Measurements from ENCODE around the gene SCRN2. TPM values are rescaled to one million over a fixed set of nuclear protein-coding genes. Genes with fewer than 3 reads are reported as not detected.

The SCRN2 gene
- 27.4 and 41.5 TPM in 2 replicates for total RNA-seq

GRCh38 chr17:47840742-47841487 is at the start of gene SCRN2:
TSS of gene SCRN2 (minus strand) at chr17:47841273. CDS start at chr17:47840843, 430 bp downstream.

GRCh38 chr17:47850692-47851573 is 9.9 kb upstream of the SCRN2 start, which contains the start of gene SP6:
TSS of gene SP6 (minus strand) at chr17:47851163. CDS start at chr17:47848429, 2,734 bp downstream.

GRCh38 chr17:47831003-47831933 is 9.8 kb downstream of the SCRN2 start, which contains the start of the genes LRRC46 and MRPL10:
TSS of gene LRRC46 (plus strand) at chr17:47831670. CDS start at chr17:47831990, 320 bp downstream.
TSS of gene MRPL10 (minus strand) at chr17:47831541. CDS start at chr17:47831511, 30 bp downstream.

GRCh38 chr17:47821424-47822391 is 19.4 kb downstream of the SCRN2 start, which contains the start of gene OSBPL7:
TSS of gene OSBPL7 (minus strand) at chr17:47821794. CDS start at chr17:47820278, 1,516 bp downstream.

Other genes starting within 250 kb of the SCRN2 start
- 380 and 475 TPM in 2 replicates for gene KPNB1, start 191.4 kb downstream of the SCRN2 start, total RNA-seq
- 15.4 and 17.6 TPM in 2 replicates for gene TBKBP1, start 147.1 kb downstream of the SCRN2 start, total RNA-seq
- not detected in 2 replicates for gene TBX21, start 108.0 kb downstream of the SCRN2 start, total RNA-seq
- gene OSBPL7, start 19.5 kb downstream of the SCRN2 start, total RNA-seq = 15.4 and 17.3 TPM in 2 replicates
- gene MRPL10, start 9.7 kb downstream of the SCRN2 start, total RNA-seq = 30.5 and 52.3 TPM in 2 replicates
- 0.29 TPM in 1 of 2 replicates, not detected in the other for gene LRRC46, start 9.6 kb downstream of the SCRN2 start, total RNA-seq
- 0.33 and 1.2 TPM in 2 replicates for gene SP6, start 9.9 kb upstream of the SCRN2 start, total RNA-seq
- 2.9 and 3.3 TPM in 2 replicates for gene SP2, start 55.0 kb upstream of the SCRN2 start, total RNA-seq
- gene PNPO, start 100.3 kb upstream of the SCRN2 start, total RNA-seq = 42.1 and 51.9 TPM in 2 replicates
- not detected in 2 replicates for gene PRR15L, start 116.6 kb upstream of the SCRN2 start, total RNA-seq
- 27.9 and 41.8 TPM in 2 replicates for gene CDK5RAP3, start 129.8 kb upstream of the SCRN2 start, total RNA-seq
- 6.4 and 6.5 TPM in 2 replicates for gene COPZ2, start 196.5 kb upstream of the SCRN2 start, total RNA-seq
- 137 and 143 TPM in 2 replicates for gene NFE2L1, start 207.1 kb upstream of the SCRN2 start, total RNA-seq

All from vein endothelial cell (primary cell).